Middle frontal gyrus (tissue), 1 donor: ENCODE data around the gene PACRGL.

Experiments
- DNase-seq: peaks from one replicate; pipeline ENCODE4 v3.0.0-alpha.2; 2015; ENCODE audit warnings: low spot score; ENCODE audit errors: extremely low spot score

The PACRGL gene

GRCh38 chr4:20700007-20700761, at the start of gene PACRGL:
TSS of gene PACRGL (plus strand) at chr4:20700458. CDS start at chr4:20704482, 4,024 bp downstream.
- DNase-seq = peak; percentile 93

GRCh38 chr4:20652226-20652885, 47.9 kb upstream of the PACRGL start:
- no peak for DNase-seq

DNA sequence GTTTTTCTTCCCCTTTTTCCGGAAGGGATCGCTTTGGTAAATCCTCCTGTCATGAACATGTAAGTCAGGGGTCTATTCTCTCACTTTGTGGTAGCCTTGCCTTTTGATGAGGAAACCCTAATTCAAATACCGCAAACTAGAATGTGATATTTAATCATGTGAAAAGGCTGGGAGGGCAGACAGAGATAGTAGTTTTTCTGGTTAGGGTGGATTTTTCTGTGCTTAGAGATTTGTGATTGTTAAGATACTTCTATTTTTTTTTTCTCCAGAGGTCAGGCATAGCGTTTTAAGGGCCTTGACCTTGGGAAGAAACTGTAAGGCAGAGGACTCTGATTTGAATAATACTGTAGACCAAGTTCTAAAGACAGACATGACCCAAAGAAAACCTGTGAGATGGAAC, 41.8 kb upstream of the PACRGL start:
- no peak for DNase-seq

GRCh38 chr4:20662851-20663250, 37.4 kb upstream of the PACRGL start:
- DNase-seq = no peak

DNA sequence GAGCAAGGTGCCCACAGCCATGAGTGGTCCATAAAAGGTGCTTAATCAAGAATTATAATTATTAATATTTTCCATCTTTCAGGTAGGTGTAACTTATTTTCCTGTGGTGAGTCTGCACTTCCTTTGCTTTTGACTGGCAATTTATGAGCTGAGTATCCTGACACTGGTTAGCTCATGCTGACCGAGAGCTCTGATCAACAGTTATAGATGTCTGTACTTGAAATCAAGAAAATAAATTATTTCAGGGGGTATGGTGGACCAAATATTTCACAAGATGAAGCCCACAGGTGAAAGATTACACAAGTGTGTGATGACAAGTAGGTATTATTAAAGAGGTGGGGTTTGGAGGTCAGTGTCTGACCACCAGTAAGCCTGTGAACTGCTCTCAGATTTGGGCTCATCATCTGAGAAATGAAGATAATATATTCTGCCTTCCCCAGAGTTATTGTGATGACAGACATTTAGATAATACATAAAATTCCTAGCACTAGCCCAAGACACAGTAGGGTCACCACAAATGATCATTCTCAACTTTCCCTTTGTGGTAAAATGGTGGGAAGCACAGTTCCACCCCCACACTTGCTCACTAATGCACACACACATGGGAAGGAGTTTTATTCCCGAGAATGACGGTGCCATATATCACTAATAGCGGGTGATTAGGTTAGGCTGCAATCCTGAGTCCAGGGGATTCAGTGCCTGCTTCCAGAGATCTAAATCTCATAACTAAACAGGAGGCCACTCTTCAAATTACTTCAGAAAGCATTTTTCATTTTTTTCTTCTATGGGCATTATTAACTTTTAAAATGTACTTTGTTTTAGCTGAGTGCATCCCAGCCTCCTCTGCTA, 34.0 kb upstream of the PACRGL start:
- DNase-seq = no peak

DNA sequence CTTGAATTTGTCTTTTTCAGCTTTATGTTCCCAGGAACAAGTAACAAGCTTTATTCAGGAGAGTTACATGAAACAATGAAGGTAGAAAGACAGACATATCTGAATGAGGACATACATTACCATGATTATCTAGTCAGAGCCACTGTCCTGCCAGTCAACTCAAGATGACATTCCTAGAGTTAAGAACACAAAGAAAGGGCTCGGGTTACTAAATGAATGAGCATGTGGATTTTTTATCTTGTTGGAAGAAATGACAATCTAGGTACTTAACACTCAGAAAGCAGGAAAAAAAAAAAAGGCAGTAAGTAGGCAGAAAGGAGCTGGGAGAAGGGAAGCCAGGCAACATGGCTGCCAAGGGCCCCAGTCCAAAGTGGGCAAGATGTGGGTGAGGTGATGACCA, 28.0 kb upstream of the PACRGL start:
- no peak for DNase-seq

DNA sequence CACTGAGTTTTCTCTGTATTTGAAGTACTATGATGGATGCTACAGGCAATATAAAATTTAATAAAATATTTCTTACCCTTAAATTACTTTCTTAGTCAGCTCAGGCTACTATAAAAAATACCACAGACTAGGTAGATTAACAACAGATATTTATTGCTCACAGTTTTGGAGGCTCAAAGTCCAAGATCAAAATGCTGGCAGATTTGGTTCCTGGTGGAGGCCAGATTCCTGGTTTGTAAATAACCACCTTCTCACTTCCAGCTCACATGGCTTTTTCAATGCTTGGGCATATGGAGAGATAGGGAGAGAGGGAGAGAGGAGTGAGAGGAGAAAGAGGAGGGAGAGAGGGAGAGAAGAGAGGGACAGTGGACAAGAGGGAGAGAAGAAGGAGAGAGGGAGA, 24.5 kb upstream of the PACRGL start:
- no peak for DNase-seq

DNA sequence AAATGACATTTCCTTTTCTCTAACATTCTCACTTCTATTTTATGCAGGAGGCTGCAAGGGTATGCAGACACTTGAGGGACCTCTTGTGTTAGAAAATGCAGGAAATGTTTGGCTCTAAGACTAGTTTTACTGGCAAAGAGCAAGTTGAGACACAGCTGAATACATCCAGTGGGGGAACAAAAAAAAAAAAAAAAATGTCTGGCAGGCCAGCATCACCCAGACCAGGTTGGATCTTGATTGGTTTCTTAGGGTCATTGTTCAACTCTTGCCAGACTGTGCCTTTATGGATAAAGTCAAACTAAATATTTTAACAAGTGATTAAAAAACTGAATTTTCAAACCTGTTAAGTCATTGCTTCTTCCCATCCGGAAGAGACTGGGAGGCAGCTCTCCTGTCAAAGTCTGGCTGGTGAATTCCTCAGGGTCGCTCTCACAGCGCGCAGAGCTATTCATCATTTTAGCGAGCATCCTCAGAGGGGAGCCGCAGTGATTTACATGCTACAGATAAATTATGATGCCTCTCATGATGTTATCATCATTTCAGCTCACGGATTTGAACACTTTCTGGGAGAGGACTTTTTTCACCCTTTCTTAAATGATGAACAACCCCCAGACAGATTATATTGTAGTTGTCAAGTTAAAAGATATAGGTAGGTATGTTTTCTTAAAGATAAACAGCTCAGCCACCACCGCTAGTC, 23.6 kb upstream of the PACRGL start:
- DNase-seq = no peak

GRCh38 chr4:20678400-20678799, 21.9 kb upstream of the PACRGL start:
- DNase-seq = no peak

DNA sequence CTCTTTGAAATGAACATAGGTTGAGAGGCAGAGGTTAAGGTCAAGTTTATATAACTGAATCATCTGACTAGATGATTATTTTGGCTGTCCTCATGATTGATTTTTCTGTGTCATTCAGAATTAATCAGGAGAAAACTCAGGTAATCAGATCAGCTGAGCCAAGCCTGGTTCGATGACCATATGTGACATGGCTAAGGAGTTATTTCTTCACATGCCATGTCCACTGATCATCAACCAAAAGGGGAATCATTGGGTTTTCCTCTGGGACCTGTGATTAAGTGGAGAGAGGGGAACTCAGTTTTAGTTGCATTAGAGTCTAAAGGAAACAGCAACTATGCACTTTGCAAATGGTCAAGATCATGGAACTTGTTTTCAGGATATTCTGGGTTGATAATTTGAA, 20.3 kb upstream of the PACRGL start:
- no peak for DNase-seq

GRCh38 chr4:20680736-20681135, 19.5 kb upstream of the PACRGL start:
- DNase-seq = no peak

DNA sequence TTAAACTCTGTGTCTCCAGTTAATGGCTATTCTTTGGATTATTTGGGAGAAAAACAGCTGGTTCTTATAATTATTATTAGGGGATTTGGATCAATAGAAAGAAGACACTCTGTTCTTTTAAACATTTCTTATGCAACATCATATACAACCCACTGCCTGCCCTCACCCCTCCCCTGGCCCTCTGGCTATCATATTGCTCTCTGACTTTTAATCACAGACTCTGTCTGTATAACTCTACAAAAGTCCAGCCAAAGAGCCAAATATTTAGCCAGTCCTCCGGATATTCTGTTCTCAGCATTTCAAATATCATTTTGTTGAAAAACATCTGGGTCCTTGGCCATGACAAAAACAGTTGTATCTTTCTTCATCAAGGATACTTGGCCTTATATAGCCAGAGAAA, 19.0 kb upstream of the PACRGL start:
- no peak for DNase-seq

- DNase-seq = no peak
Measured at GRCh38 chr4:20682853-20683252, 17.4 kb upstream of the PACRGL start.

DNA sequence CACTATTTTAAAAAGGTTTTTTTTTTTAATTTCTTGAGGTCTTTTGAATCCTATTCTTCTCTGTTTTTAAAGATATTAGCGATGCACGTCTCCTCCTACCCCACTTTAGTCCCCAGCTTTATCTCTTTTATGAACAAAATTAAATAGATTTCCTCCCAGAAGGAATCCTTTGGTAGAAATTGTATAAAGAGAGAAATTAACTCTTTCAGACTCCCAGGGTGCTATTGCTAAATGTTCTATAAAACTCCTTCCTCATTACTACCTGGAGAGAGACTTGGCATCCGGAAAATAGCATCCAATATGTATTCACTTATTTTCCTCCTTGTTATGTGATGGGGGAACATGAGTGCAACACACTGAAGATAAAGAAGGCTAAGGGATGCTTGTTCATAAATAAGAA, 16.5 kb upstream of the PACRGL start:
- DNase-seq = no peak

DNA sequence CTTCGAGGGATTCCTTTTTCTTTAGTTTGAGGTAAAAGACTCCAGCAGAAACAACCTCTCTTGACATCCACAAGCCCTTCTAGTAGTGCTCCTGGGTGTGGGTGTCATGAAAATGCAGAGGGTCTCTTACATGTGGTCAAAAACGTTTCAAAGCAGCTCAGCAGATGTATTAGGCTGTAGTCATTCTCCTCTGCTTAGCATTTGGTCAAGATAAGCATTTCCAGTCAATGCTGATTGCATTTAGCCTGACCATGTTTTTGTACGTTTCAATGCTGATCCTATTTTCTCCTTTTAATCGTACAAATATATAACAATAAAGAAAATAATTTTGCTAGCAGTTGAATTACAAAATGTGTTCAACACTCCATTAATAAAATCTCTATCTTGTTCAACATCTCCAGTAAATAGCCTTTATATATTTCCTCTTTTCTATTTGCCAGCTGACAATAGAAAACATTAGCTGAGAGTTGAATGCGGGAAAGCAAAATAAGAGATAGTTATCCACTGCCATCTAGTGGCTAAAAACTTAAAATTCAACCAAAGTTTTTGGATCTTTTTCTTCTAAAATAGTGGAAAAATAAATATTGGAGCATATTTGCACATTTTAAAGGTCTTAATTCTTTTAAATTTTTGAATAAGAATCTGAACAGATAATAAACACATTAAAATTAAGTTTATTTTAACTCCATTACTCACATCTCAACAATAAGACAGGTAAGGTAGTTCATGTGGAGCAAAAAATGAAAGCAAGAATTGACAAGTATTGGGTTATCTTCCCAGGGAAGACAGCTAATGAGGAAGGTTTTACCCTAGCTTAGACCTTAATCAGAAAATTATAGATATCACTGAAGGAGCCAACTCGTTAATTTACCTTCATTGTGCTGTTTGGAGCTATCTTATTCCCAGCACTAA, 15.2 kb upstream of the PACRGL start:
- DNase-seq = peak; percentile 31

DNA sequence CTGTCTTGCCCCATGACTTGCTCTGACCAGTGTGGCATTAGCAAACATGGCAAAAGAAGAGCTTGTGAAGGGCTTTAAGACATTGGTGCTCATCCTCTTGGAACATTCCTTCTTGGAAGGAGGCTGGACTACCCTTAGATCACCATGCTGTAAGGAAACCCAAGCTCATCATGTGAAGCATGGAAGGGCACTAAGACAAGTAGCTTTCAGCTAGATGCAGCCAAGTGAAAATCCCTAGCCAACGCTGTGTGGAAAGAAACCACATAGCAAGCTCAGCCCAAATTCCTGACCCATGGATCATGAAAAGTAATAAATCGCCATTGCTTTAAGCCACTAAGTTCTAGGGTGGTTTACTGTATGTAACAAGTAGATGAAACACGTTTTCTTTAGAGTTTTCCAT, 12.4 kb upstream of the PACRGL start:
- DNase-seq = no peak

GRCh38 chr4:20696815-20697214, 3.4 kb upstream of the PACRGL start:
- DNase-seq = no peak

DNA sequence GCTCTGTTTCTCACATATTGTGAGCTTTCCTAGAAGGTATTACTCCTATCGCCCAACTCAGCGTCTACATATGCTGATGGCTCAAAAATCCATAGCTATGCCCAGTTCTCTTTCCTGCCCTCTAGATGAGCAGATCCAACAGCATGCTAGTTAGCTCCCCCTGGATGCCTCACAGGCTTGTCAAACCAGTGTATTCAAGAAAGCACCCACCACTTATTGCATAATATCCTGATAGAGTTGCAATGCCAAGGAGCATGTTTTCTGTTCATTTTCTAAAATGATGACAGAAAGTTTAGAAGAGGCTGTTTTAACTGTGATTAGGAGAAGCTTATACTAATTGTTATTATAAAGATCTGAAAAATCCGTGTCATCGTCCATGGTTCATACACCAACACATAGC, 1.9 kb upstream of the PACRGL start:
- DNase-seq = no peak

DNA sequence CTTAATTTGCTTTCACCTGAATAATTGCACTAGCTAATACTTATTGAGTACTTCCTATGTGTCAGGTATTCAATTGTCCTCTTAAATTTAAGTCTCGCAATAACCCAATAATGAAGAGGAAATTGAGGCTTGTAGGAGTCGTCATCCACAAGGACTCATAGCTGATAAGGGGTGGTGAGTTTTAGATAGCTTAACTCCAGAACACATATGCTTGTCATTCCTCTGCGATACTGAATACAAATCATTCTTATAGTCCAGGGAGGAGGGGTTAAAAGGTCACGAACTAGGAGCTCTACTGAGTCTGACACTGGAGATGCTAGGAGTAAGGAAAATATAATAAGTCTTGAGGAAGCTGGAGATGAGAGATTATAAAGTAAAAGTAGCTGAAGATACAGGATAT, 1.4 kb upstream of the PACRGL start:
- DNase-seq = no peak

DNA sequence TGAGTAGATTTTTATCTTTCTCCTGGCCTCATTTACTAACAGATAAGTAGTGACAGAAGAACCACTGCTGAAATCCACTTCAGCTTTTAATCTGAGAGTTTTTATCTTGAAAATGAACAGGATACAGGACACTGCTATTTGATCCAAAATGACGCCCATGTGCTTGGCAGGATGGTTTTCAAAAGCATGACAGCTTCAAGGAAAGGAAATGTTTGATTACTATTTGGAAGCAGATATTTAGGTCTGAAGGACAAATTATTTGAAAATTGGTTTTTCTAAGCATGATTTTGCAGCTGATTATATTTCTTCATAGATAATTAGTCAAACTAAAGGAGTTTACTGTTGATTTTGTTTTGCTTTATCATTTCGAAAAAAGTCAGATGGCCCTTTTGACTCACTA, 11.1 kb downstream of the PACRGL start:
- no peak for DNase-seq

- DNase-seq = no peak
Measured at GRCh38 chr4:20723019-20723418, 22.8 kb downstream of the PACRGL start.
